ENCODE data around the gene AGPAT2.

Gene AGPAT2

DNA sequence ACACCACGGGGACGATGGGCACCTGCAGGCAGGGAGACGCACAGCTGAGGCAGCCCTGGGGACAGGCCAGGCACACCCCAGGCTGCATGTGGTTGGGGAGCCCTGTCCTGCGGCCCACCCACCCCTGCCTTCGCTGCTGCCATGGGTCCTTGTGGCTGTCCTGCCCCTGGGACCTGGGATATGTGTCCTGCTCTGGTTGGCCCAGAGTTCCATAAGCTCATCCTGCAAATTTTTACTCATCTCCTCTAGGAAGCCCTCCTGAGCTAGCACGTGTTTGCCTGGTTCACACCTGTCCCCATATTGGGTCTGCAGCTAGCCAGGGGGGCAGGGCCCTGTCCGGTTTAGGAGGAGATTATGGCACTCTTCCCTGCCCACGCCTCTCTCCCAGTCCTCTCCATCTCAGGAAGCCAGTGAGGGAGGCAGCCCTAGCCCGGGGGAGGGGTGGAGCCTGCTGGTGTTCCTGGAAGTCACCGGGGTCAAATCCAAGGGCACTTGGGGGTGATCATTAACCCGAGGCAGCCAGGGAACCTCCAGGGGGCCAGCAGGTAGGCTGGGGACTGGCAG is 12.4 kb downstream of the AGPAT2 start:
- no peak for DNase-seq (ENCODE audit: low read depth in 1 of 2, low spot score in 1 of 2)

DNA sequence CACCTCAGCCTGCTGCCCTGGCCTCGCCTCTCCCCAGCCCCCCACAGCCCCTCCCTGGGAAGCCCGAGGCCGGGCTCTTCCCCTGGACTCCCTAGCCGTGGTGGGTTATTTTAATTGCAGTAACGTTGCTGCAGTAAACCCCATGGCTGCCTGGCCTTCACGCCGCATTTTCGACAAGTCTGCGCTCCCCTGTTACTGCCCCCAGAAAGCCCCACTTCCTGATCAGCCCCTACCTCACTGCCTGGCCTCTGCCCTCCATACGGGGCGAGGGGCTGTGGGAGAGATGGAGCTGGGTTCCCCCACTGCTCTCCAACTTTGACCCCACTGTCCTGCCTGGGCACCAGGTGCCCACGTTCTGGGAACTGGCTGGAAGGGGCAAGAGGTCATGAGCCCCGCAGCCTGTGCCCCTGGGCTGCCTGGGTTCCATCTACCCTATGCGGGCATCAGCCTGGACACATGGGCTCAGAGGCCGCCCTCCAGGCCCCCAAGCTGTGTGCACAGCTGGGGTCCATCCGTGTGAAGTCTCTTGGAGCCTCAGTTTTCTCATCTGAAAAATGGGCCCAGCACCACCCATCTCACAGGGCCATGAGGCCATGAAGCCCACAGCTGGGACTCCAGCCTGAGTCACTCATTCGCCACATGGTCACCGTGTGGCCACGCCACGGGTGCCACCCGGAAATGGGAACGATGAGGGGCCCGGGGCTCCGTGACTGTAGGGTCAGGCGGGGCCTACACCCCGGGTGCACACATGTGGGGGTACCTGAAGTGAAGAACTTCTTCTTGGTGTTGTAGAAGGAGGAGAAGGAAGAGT is 13.1 kb downstream of the AGPAT2 start:
- DNase-seq (ENCODE audit: low read depth in 1 of 2, low spot score in 1 of 2), result no peak

DNA sequence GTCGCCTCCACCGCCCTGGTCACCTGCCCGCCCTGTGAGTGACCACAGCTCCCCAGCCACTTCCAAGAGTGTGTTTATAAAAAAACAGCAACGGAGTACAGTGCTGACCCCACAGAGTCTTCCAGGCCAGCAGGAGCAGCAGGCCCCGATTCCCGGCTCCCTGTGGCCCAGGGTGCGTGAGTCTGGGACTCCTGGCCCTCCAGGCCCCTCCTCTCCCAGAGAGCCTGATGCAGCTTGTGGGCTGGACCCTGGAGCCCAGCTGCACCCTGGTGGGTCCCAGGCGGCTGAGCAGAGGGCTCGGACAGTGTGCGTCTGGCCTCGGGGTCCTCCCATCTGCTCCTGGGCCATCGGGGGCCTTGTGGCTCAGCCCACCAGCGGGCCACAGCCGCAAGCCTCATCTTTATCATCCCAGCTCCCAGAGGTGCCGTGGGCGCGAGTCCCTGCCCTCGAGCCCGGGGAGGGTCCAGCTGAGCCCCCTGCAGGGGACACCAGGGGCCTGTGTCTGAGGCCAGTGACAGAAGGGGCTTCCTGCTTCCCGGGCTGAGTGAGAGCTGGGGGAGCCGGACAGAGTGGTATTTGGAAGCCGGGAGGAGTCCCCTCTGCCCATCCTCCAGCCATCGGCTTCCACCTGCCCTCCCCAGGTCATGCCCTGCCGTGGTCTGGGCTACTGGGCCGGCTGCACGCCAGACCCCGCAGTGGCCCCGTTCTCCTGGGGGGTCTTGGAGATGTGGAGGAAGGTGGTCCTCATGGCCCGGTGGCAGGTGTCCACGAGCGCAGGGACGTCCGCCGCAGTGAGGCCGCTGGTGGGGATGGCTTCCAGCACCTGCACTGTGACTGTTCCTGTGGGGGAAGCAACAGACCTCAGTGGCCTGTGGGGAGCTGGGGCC is 13.9 kb downstream of the AGPAT2 start:
- no peak for DNase-seq (ENCODE audit: low read depth in 1 of 2, low spot score in 1 of 2)

DNA sequence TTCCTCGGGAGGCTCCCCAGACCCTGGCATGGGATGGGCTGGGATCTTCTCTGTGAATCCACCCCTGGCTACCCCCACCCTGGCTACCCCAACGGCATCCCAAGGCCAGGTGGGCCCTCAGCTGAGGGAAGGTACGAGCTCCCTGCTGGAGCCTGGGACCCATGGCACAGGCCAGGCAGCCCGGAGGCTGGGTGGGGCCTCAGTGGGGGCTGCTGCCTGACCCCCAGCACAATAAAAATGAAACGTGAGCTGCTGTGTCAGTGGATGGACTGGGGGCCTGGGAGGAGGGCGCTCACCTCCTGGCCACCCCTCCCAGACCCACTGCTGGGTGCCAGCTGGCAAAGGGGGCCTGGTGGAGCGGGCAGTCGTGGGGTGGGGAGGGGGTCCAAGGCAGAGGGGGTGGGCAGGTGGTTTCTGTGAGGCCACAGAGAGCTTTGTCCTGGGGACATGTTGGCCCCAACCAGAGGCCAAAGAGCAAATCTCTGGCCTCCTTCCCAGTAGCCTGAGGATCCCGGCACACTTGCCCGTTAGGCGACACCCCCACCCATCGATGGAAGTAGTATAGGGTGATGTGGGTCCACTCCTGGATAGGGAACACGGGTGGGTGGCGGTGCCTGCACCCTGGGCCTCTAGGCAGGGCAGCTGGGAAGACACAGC is 14.7 kb downstream of the AGPAT2 start:
- no peak for DNase-seq (ENCODE audit: low read depth in 1 of 2, low spot score in 1 of 2)

DNA sequence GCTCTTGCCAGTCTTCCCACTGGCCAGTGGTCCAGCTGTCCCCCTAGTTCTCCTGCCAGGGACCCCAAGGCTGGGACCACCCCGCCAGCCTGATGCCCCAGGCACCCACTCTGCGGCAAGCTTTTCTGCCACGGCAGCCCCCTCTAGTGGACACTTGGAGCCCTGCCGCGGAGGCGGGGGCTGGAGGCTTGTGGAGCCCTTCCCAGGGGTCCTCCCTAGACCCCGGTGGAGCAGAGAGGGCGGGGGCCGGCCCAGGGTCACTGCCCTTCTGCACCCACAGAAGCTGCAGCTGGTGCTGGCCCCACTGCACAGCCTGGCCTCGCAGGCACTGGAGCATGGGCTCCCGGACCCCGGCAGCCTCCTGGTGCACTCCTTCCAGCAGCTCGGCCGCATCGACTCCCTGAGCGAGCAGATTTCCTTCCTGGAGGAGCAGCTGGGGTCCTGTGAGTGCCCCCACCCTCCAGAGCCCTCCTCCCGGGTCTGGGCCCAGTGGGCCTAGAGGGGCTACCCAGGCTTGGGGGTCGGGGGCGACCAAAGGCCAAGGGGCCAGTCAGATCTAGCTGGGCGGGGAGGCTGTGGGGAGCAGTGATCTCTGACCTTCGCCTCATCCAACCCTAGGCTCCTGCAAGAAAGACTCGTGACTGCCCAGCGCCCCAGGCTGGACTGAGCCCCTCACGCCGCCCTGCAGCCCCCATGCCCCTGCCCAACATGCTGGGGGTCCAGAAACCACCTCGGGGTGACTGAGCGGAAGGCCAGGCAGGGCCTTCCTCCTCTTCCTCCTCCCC is 15.4 kb downstream of the AGPAT2 start:
- DNase-seq (ENCODE audit: low read depth in 1 of 2, low spot score in 1 of 2), result peak in 1 of 2 donors; percentile 19

DNA sequence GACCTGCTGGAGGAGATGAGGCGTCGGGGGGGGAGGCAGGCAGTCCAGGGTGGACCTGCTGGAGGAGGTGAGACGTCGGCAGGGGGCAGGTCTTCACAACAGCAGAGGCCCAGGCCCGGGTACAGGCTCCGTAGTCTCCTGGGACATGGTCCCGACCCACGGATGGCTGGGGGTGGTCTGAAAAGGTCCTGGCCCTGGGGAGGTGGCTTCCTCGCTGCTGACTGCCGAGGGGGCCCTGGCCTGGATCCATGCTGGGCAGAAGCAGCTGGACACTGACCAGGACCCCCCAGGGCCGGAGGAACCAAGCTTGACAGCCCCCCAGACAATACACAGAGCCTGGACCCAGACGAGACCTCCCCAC is 16.0 kb downstream of the AGPAT2 start:
- DNase-seq (ENCODE audit: low read depth in 1 of 2, low spot score in 1 of 2), result no peak

DNA sequence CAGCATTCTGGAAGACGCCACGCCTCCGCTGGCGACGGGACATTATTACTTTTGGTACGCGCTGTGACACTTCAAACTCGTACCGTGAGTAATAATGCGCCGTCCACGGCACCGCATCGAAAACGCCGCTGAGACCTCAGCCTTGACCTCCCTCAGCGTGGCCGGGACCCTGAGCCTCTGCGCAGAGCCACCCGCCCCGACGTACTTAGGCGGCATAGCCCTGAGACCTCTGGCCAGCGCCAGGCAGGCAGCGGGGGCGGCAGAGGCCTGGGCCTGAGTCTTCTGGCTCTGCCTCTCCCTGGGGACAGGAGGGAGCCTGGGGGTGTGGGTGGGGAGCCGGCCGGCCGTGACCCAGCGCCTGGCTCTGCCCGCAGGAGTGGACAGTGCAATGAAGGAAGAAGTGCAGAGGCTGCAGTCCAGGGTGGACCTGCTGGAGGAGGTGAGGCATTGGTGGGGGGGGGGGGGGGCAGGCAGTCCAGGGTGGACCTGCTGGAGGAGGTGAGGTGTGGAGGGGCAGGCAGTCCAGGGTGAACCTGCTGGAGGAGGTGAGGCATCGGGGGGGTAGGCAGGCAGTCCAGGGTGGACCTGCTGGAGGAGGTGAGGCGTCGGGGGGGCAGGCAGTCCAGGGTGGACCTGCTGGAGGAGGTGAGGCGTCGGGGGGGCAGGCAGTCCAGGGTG is 16.5 kb downstream of the AGPAT2 start:
- DNase-seq (ENCODE audit: low read depth in 1 of 2, low spot score in 1 of 2), result no peak

DNA sequence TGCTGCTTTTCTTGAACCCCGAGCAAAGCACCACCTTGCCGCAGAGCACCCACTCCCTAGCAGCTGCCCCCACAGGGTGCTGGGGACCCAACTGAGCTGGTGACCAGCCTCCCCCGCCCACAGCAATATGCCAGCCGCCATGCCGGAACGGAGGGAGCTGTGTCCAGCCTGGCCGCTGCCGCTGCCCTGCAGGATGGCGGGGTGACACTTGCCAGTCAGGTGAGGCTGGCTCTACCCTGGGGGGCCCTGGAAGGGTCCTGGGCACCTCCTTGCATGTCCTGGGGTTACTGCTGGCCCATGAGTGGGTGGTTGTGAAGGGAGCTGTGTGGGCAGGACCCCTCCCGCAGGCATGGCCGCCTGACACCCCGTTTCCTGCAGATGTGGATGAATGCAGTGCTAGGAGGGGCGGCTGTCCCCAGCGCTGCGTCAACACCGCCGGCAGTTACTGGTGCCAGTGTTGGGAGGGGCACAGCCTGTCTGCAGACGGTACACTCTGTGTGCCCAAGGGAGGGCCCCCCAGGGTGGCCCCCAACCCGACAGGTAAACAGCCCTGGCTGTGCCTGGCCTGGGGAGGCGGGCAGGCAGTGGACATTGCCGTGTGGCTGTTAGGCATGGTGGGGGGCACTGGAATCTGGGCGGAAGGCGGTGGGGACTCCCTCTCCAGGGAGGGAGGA is 17.3 kb downstream of the AGPAT2 start:
- DNase-seq (ENCODE audit: low read depth in 1 of 2, low spot score in 1 of 2), result no peak

DNA sequence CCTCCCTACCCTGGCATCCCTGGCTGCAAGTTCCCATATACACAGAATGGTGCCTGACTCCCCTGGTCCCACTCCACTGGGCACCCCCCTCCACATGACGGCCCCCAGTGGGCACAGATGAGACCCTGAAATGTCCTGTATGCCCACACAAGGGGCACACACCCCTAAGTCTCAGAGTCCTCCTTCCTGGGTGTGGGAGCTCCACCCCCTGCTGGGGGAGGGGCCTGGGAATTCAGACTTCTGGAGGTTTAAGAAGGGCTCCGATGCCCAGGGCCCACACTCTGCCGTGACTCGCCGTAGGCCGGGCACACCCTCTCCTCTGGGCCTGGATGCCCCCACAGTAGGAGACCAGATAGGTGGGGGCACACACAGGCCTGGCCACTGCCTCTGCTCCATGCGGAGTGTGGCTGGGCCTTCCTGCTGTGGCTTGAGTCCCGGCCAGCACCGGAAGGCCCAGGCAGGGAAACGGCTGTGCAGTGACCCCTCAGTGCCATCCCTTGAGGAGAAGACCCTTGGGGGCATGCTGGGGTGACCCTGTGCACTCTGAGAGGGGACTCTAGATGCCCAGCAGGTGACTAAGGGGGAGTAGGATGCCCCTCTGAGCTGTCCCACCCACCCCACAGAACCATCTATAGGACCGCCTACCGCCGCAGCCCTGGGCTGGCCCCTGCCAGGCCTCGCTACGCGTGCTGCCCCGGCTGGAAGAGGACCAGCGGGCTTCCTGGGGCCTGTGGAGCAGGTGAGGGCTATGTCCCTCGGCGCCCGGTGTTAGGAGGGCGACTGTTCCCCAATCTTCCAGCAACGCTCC is 18.1 kb downstream of the AGPAT2 start:
- DNase-seq (ENCODE audit: low read depth in 1 of 2, low spot score in 1 of 2), result no peak

DNA sequence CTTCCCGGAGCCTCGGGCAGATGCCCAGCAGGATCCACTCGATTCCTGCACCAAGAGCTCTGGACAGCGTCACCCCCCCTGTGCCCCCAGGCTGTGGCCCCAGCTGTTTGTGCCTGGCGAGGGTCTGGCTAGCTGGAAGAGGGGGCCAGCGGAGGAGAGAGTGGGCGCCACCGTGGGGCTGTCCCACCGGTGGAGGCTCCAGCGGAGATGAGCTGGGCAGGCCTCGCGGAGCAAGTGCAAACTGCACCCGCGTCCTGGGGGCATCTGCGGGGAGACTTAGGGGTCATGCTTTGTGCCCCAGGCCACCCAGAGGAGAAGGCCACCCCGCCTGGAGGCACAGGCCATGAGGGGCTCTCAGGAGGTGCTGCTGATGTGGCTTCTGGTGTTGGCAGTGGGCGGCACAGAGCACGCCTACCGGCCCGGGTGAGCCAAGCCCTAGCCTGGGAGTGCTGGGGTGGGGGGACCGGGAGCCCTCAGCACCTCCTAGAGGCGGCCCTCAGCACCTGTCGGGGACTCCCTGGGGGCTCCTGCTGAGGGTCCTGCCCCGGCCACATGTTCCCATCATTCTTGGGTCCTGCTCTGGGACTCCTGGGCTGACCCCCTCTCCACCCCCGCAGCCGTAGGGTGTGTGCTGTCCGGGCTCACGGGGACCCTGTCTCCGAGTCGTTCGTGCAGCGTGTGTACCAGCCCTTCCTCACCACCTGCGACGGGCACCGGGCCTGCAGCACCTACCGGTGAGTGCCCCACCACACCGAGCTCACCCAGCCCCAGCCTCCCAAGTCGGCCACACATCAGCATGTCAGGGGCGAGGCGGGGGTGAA is 19.1 kb downstream of the AGPAT2 start:
- no peak for DNase-seq (ENCODE audit: low read depth in 1 of 2, low spot score in 1 of 2)

DNA sequence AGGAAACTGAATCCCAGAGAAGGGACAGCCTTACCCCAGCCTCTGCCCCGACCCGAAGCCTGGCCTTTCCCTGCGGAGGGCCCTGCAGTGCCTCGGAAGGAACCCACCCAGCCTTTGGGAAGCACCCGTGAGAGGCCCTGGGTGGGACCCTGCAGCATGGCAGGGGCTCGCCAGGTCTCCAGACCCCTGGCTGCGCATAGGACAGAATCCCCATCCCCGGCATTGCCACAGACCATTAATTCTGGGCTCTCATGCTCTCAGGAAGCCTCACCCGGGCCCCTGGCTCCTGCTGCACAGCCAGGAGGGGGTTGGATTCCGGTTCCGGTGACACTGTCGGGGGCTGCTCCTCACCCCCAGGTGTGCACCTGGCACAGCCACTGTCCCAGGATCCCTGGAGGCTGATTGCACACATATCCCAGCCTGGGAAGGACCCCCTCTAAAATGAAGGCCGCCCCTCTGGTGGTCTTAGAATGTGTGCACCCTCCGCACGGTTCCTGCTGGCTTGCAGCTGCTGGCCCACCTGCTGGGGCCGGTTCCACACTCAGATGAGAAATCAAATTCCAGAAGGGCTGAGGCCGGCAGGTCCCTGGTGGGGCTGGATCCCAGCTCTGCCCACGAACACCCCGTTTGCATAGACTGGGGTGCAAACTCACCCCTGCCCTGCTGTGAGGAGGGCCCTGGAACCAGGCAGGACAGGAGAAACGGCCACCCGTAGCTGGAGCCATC is 19.9 kb downstream of the AGPAT2 start:
- DNase-seq (ENCODE audit: low read depth in 1 of 2, low spot score in 1 of 2), result no peak

DNA sequence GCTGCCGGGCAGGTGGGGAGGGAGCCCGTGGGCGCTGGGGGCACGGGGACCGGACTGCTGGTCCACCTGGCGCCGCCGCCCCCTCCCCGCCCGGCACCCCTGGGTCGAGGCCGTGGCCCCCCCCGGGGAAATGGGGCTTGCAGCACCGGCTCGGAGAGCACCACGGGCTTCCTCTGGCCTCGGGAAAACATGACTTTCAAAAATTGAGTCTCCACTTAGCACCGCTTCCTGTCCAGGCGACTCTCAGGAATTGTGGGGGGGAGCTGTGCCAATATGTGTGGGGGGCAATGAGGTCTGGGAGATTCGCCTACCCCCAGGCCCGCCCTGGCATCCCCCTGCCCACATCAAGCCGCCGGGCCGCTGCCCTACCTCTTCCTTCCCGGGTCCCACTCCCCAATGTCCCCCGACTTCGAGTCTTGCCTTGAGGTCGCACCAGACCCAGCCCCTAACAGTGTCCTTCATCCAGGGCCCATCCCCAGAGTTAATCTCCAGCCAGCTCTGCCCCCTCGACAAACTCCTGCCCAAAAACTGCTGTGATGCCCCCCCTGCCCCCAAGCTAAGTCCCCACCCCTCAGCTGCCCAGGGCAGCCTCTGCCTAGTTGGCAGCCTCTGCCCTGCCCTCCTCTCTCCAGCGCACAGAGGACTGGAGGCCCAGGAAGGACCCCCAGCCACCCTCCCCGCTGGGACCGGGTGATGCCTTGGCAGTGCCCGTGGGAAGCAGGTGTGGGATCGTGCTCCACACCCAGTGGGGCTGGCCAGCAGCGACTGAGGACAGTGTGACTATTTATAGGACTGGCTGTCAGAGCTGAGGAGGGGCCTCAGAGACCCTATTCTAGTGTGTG is 20.7 kb downstream of the AGPAT2 start:
- no peak for DNase-seq (ENCODE audit: low read depth in 1 of 2, low spot score in 1 of 2)

DNA sequence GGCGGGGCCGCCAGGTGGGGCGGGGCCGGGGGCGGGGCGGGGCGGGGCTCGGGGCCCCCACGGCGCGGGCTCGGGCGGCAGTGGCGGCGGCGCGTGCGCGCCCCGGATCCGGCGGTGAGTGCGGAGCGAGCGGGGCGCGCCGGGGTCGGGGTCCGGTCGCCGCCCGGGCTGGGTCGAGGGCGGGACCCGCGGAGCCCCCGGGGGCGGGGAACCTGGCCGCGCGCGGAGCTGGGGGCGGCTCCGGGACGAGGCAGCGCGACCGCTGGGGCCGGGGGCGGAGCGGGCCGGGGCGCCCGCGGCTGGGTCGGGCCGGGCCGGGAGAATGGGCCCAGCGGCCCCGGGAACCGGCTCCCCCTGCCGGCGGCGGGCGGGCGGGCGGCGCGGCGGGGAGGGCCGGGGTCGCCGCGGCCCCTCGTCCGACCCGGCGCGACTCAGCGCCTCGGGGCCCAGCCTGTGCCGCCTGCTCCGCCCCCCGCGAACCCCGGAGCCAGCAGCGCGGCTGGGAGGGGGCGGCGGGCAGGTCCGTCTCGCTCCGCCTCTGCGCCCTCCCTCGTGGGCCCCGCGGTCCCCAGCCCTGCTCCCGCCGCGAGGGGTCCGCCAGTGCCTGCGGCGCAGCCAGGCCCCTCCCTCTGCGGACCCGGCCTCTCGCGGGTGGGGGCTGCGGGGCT is 21.4 kb downstream of the AGPAT2 start:
- peak in 1 of 2 donors; percentile 15 for DNase-seq (ENCODE audit: low read depth in 1 of 2, low spot score in 1 of 2)

DNA sequence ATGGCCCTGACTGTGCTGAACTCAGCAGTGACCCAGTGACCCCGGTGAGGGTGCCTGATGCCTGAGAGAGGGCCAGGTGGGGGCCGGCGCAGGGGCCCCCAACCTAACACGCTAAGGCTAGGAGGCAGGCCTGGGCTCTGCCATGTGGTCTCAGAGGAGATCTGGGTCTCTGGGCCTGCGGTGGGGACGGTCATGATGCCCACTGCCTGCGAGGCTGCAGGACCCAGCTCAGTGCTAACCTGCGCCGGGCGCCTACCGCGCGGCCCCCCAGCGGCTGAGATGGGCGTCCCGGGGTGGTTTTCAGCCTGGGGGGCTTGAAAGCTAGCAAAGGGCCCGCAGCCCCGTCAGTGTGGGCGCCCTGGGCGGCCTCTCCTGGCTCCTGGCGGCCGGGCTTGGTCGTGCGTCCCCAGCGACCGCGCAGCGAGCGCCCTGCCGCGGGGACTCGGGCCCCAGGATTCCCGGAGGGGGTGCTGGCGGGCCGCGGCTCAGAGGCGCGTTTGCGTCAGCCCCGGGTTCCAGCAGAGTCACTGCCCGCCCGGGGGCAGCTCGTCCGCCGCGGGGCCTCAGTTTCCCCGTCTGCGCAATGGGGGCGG is 22.1 kb downstream of the AGPAT2 start:
- no peak for DNase-seq (ENCODE audit: low read depth in 1 of 2, low spot score in 1 of 2)
